SK-N-SH (cell line): Measurements from ENCODE around the gene P3H4. TPM values are rescaled to one million over a fixed set of nuclear protein-coding genes. Genes with fewer than 3 reads are reported as not detected.

ENCODE experiments used
- CTCF ChIA-PET: fragments of 300-600, 350-600 bp; formaldehyde crosslinking; extraction: SDS; loops from one replicate; lab custom pipeline; 2021; lab: Yijun Ruan, JAX
- POLR2A ChIA-PET: fragments of 350-600 bp; sonication (Branson Sonifier 250); formaldehyde crosslinking; extraction: SDS; loops from one replicate; lab custom pipeline; 2020; ENCODE audit warnings: antibody characterized with exemption, inconsistent platforms; lab: Yijun Ruan, JAX
- DNase-seq: peaks from one replicate; pipeline ENCODE4 v3.0.0; 2012
- H2AFZ ChIP-seq: fragments of 200-600 bp; sonication (generic); 2 replicates; pipeline ENCODE4 v1.8.1; 2016; ENCODE audit warnings: antibody characterized with exemption, mild to moderate bottlenecking, low read depth
- H3F3A ChIP-seq: fragments of 200-600 bp; sonication (generic); replicated peaks from 2 replicates; pipeline ENCODE3; 2016; ENCODE audit warnings: antibody characterized with exemption, mild to moderate bottlenecking; ENCODE audit not compliant: insufficient read depth
- H3K27ac ChIP-seq, 2 experiments: fragments of 200-500 bp in 1 of 2; fragments of 200-600 bp in 1 of 2; sonication (Bioruptor generic) in 1 of 2; sonication (generic), shearing (Covaris generic) in 1 of 2; 2 replicates each; pipeline versions ENCODE4 v1.5.1 to v1.6.1; 2014 to 2016; ENCODE audit warnings: low read depth in 2 of 2, inconsistent platforms in 1 of 2, low read length in 1 of 2, mild to moderate bottlenecking in 1 of 2, mixed read lengths in 1 of 2
- H3K27me3 ChIP-seq: fragments of 200-600 bp; sonication (generic), shearing (Covaris generic); 2 replicates; pipeline ENCODE4 v1.6.1; 2016; ENCODE audit warnings: mixed run types; ENCODE audit not compliant: insufficient read depth
- H3K36me3 ChIP-seq, 2 experiments: fragments of 200-500 bp in 1 of 2; fragments of 200-600 bp in 1 of 2; sonication (Bioruptor generic) in 1 of 2; sonication (generic) in 1 of 2; replicated peaks in 1 of 2; 2 replicates each; pipeline versions ENCODE3 to v1.5.1; 2014 to 2016; ENCODE audit warnings: low read length in 1 of 2, mild to moderate bottlenecking in 1 of 2; ENCODE audit not compliant: insufficient read depth in 2 of 2, control insufficient read depth in 1 of 2
- H3K4me1 ChIP-seq, 2 experiments: fragments of 200-500 bp in 1 of 2; fragments of 200-600 bp in 1 of 2; sonication (Bioruptor generic) in 1 of 2; sonication (generic), shearing (Covaris generic) in 1 of 2; 2 replicates each; pipeline versions ENCODE4 v1.5.1 to v1.6.1; 2014 to 2016; ENCODE audit warnings: low read depth in 1 of 2, low read length in 1 of 2, mixed run types in 1 of 2; ENCODE audit not compliant: insufficient read depth in 2 of 2, control insufficient read depth in 1 of 2
- H3K4me2 ChIP-seq: fragments of 200-600 bp; sonication (generic), shearing (Covaris generic); 2 replicates; pipeline ENCODE4 v1.6.1; 2017; ENCODE audit warnings: mixed run types
- H3K4me3 ChIP-seq, 2 experiments: fragments of 200-500 bp in 1 of 2; fragments of 200-600 bp in 1 of 2; sonication (Bioruptor generic) in 1 of 2; sonication (generic), shearing (Covaris generic) in 1 of 2; 2 replicates each; pipeline versions ENCODE4 v1.5.1 to v1.8.1; 2014 to 2016; ENCODE audit warnings: low read depth in 2 of 2, inconsistent platforms in 1 of 2, low read length in 1 of 2, mild to moderate bottlenecking in 1 of 2, mixed read lengths in 1 of 2, moderate library complexity in 1 of 2
- H3K79me2 ChIP-seq: fragments of 200-600 bp; sonication (generic); 2 replicates; pipeline ENCODE4 v1.8.1; 2017; ENCODE audit warnings: mild to moderate bottlenecking; ENCODE audit not compliant: insufficient read depth
- H3K9ac ChIP-seq: fragments of 200-600 bp; sonication (generic); 2 replicates; pipeline ENCODE4 v1.6.1; 2017; ENCODE audit warnings: mixed run types
- H3K9me2 ChIP-seq: fragments of 200-600 bp; sonication (generic); 2 replicates; pipeline ENCODE4 v1.6.1; 2017; ENCODE audit warnings: mixed run types
- H3K9me3 ChIP-seq: fragments of 200-600 bp; sonication (generic); 2 replicates; pipeline ENCODE4 v1.6.1; 2017; ENCODE audit warnings: mixed run types, mild to moderate bottlenecking, moderate library complexity
- H4K20me1 ChIP-seq: fragments of 200-600 bp; sonication (generic); 2 replicates; pipeline ENCODE4 v1.6.1; 2017; ENCODE audit warnings: mild to moderate bottlenecking, mixed run types; ENCODE audit not compliant: insufficient read depth
- EP300 ChIP-seq, 2 experiments: IDR thresholded peaks; 2 replicates each; pipeline versions ENCODE4 v1.4.0 to v1.6.1; 2012; ENCODE audit warnings: borderline replicate concordance in 1 of 2, low read depth in 1 of 2, low read length in 1 of 2
- FOXJ3 ChIP-seq: sonication (generic); formaldehyde crosslinking; IDR thresholded peaks from 2 replicates; pipeline ENCODE4 v1.5.1; 2020; ENCODE audit warnings: mild to moderate bottlenecking, missing genetic modification reagents
- FOXM1 ChIP-seq: IDR thresholded peaks from 2 replicates; pipeline ENCODE4 v1.4.0; 2012; ENCODE audit warnings: low read depth, mild to moderate bottlenecking
- GABPA ChIP-seq: IDR thresholded peaks from 2 replicates; pipeline ENCODE4 v1.4.0; 2012; ENCODE audit warnings: low read depth, mild to moderate bottlenecking
- GATA2 ChIP-seq: sonication (generic); formaldehyde crosslinking; IDR thresholded peaks from 2 replicates; pipeline ENCODE4 v1.5.0; 2020; ENCODE audit warnings: mild to moderate bottlenecking, missing genetic modification reagents
- POLR2AphosphoS5 ChIP-seq: IDR thresholded peaks from 2 replicates; pipeline ENCODE4 v1.6.1; 2012; ENCODE audit warnings: low read depth, low read length
- RAD21 ChIP-seq: IDR thresholded peaks from 2 replicates; pipeline ENCODE4 v1.6.1; 2012; ENCODE audit warnings: mild to moderate bottlenecking, low read length
- RXRA ChIP-seq: IDR thresholded peaks from 2 replicates; pipeline ENCODE4 v1.4.0; 2012; ENCODE audit warnings: low read depth, mild to moderate bottlenecking, borderline replicate concordance
- SMC3 ChIP-seq: IDR thresholded peaks from 2 replicates; pipeline ENCODE4 v1.6.1; 2012; ENCODE audit warnings: low read depth, low read length, improper control_type of control experiment
- TAF1 ChIP-seq: IDR thresholded peaks from 2 replicates; pipeline ENCODE4 v1.6.1; 2012; ENCODE audit warnings: low read depth, mild to moderate bottlenecking, low read length, moderate library complexity, borderline replicate concordance
- TEAD4 ChIP-seq: IDR thresholded peaks from 2 replicates; pipeline ENCODE4 v1.4.0; 2012; ENCODE audit warnings: mild to moderate bottlenecking, borderline replicate concordance; ENCODE audit not compliant: insufficient read depth
- WGBS: methylation state at CpG from one replicate; pipeline ENCODE4 v1.1.6; 2017; ENCODE audit warnings: low lambda C conversion rate; 5-methylcytosine and 5-hydroxymethylcytosine counted together
- polyA plus RNA-seq, 3 experiments: library from polyadenylated mRNA; depleted of rRNA; stranded (reverse); fragments of >200 nt; gene quantifications; 2 replicates each; pipeline ENCODE4 v1.2.3, GENCODE V29; 2012
- TF ChIP-seq, protein P1 (sequence below): IDR thresholded peaks from 2 replicates; pipeline ENCODE4; 2012
- TF ChIP-seq, protein P2 (sequence below): IDR thresholded peaks from 2 replicates; pipeline ENCODE4 v1.4.0; 2012; ENCODE audit warnings: low read depth, borderline replicate concordance
- TF ChIP-seq, protein P3 (sequence below): IDR thresholded peaks from 2 replicates; pipeline ENCODE4 v1.4.0; 2012; ENCODE audit warnings: low read depth
- TF ChIP-seq, protein P4 (sequence below): fragments of 150-350 bp; IDR thresholded peaks from 2 replicates; pipeline ENCODE4 v1.6.1; 2017; ENCODE audit warnings: antibody characterized with exemption, low read length, low read depth, borderline replicate concordance

Gene P3H4
- polyA plus RNA-seq, 1 of the 3 experiments (the other 2 are of a cell fraction): 88.3 TPM

DNA sequence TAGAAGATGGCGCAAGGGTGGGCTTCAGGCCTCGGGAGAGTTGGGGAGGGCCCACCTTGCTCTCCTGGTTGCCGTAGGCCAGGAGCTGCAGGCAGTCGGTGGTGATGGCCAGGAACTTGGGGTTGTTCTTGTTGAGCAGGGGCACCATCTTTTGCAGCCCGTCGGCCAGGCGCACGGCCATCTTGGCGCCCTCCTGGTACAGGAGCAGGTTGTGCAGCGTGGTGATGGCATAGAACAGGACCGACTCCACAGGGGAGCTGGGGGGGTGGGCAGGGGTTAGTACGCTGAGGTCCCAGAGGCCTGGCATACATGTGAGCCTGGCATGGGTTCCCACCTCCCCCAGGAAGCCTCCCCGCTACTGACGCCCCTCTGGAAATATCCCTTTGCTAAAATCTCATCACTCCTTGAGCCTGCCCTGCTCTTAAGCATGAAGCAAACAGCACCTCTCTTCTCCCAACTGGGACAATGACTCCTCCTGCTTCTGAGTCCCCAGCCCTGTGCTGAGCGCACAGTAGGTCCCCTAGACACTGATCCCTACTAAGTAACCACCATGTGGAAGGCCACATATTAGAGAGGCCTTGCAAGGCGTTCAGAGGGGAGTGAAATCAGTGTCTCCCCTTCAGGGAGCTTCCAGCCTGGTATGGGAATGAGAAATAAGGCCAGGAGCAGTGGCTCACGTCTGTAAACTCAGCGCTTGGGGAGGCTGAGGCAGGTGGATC lies 44.3 kb downstream of the P3H4 start:
- Histone ChIP-seq H2AFZ (no peak overlapping the region), H3F3A (peaks cover 3% of the 10 kb centered on the region), H3K9me2 (no peaks in the 10 kb centered on the region), H3K4me1 (peaks cover 0 to 6% of the 10 kb centered on the region in 2 experiments; a peak in 1 of 4 replicates), H4K20me1 (no peaks in the 10 kb centered on the region), H3K4me3 (no peak overlapping the region), H3K79me2 (no peaks in the 10 kb centered on the region), H3K27ac (no peak overlapping the region), H3K36me3 (peaks cover 0 to 11% of the 10 kb centered on the region in 2 experiments), H3K27me3 (no peaks in the 10 kb centered on the region), H3K9me3 (no peaks in the 10 kb centered on the region), H3K4me2 (no peak overlapping the region), H3K9ac (no peak overlapping the region)
- CTCF ChIA-PET: interaction anchor here (0.8 to 2.3 kb wide), 4 partner anchors 9 to 119 kb away, joined by 3 to 7 read pairs (median 4); no protein-coding TSS in a partner anchor
- DNase-seq: peak; percentile 12
- POLR2A ChIA-PET: interaction anchor here (0.6 kb wide), 1 partner anchor 78 kb away, joined by 3 read pairs; no protein-coding TSS in a partner anchor
- TF ChIP-seq RXRA: no peak
- no peak for TF ChIP-seq EP300 (IDR thresholded peaks at IDR 0.05; ENCODE audit: borderline replicate concordance in 1 of 2, low read depth in 1 of 2, low read length in 1 of 2)
- TF ChIP-seq, protein P1, sequence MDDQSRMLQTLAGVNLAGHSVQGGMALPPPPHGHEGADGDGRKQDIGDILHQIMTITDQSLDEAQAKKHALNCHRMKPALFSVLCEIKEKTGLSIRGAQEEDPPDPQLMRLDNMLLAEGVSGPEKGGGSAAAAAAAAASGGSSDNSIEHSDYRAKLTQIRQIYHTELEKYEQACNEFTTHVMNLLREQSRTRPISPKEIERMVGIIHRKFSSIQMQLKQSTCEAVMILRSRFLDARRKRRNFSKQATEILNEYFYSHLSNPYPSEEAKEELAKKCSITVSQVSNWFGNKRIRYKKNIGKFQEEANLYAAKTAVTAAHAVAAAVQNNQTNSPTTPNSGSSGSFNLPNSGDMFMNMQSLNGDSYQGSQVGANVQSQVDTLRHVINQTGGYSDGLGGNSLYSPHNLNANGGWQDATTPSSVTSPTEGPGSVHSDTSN: no peak
- no peak for TF ChIP-seq TAF1
- TF ChIP-seq, protein P2, sequence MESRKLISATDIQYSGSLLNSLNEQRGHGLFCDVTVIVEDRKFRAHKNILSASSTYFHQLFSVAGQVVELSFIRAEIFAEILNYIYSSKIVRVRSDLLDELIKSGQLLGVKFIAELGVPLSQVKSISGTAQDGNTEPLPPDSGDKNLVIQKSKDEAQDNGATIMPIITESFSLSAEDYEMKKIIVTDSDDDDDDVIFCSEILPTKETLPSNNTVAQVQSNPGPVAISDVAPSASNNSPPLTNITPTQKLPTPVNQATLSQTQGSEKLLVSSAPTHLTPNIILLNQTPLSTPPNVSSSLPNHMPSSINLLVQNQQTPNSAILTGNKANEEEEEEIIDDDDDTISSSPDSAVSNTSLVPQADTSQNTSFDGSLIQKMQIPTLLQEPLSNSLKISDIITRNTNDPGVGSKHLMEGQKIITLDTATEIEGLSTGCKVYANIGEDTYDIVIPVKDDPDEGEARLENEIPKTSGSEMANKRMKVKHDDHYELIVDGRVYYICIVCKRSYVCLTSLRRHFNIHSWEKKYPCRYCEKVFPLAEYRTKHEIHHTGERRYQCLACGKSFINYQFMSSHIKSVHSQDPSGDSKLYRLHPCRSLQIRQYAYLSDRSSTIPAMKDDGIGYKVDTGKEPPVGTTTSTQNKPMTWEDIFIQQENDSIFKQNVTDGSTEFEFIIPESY: no peak
- no peak for TF ChIP-seq TEAD4
- TF ChIP-seq RAD21: no peak
- no peak for TF ChIP-seq GABPA
- TF ChIP-seq FOXJ3: no peak
- TF ChIP-seq SMC3: no peak
- TF ChIP-seq FOXM1: no peak
- no peak for TF ChIP-seq GATA2 (CRISPR knock-in tag)
- 93% methylated on average over 11 of the region's 18 CpGs for WGBS

DNA sequence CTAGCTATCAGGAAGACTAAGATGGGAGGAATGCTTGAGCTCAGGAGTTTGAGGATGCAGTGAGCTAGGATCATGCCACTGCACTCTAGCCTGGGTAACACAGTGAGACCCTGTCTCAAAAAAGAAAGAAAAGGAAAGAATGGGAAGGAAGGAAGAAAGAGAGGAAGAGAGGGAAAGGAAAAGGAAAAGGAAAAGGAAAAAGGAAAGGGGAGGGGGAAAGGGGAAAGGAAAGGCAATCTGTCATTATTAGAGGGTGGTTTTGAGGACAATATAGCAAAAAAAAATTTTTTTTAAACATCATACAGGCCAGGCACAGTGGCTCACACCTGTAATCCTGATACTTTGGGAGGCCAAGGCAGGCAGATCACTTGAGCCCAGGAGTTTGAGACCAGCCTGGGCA lies 45.6 kb downstream of the P3H4 start:
- TF ChIP-seq POLR2AphosphoS5 (no peak), FOXM1 (no peak), RXRA (no peak), GABPA (no peak), TAF1 (no peak)
- TF ChIP-seq, protein P3, sequence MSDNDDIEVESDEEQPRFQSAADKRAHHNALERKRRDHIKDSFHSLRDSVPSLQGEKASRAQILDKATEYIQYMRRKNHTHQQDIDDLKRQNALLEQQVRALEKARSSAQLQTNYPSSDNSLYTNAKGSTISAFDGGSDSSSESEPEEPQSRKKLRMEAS: no peak
- TF ChIP-seq, protein P4, sequence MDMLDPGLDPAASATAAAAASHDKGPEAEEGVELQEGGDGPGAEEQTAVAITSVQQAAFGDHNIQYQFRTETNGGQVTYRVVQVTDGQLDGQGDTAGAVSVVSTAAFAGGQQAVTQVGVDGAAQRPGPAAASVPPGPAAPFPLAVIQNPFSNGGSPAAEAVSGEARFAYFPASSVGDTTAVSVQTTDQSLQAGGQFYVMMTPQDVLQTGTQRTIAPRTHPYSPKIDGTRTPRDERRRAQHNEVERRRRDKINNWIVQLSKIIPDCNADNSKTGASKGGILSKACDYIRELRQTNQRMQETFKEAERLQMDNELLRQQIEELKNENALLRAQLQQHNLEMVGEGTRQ: no peak
- ChIA-PET POLR2A (no interaction called here), CTCF (interaction anchor here (0.8 kb wide), 1 partner anchor 36 kb away, joined by 4 read pairs; no protein-coding TSS in a partner anchor)
- peaks cover 0 to 12% of the 10 kb centered on the region in 2 experiments for H3K36me3 ChIP-seq
- no peaks in the 10 kb centered on the region for H3K79me2 ChIP-seq
- no peak overlapping the region for H3K4me2 ChIP-seq
- H3K9me3 ChIP-seq: no peaks in the 10 kb centered on the region
- H3K27ac ChIP-seq: no peak overlapping the region
- DNase-seq: no peak
- peaks cover 0 to 5% of the 10 kb centered on the region in 2 experiments; a peak in 1 of 4 replicates for H3K4me1 ChIP-seq
- no peaks in the 10 kb centered on the region for H3K27me3 ChIP-seq
- no peak overlapping the region for H3K9ac ChIP-seq
- no peaks in the 10 kb centered on the region for H4K20me1 ChIP-seq
- no peaks in the 10 kb centered on the region for H3K9me2 ChIP-seq
- H3F3A ChIP-seq: peaks cover 3% of the 10 kb centered on the region
- H3K4me3 ChIP-seq: no peak overlapping the region
- H2AFZ ChIP-seq: no peak overlapping the region
